Activated CD4-positive, alpha-beta T cell treated with anti-CD3 and anti-CD28 coated beads for 36 hours (primary cell): ENCODE results near the gene HECTD1. TPM values are rescaled to one million over a fixed set of nuclear protein-coding genes. Genes with fewer than 3 reads are reported as not detected.
A peak's percentile ranks its signal among the peaks of the same experiment; 100 is the strongest.
"Not testable (repeated sequence)": the region's sequence is repeated elsewhere in the genome, so short reads cannot be mapped to it uniquely, and the experiment has no call there.

Experiments used
- ATAC-seq: fragments of 200-7000 bp; cut with Tn5 transposase; one replicate; pipeline ENCODE4 v1.10.0; 2021; ENCODE audit warnings: mild to moderate bottlenecking, moderate library complexity
- CTCF ChIA-PET: fragments of 350-600 bp; sonication (Branson Sonifier 250); formaldehyde crosslinking; loops from one replicate; lab custom pipeline; 2021; ENCODE audit warnings: antibody characterized with exemption; lab: Charles Lee
- POLR2A ChIA-PET: fragments of 350-600 bp; sonication (Branson Sonifier 250); formaldehyde crosslinking; loops from one replicate; lab custom pipeline; 2021; ENCODE audit warnings: antibody characterized with exemption, inconsistent platforms; lab: Charles Lee
- DNase-seq: peaks from one replicate; pipeline ENCODE4 v3.0.0-alpha.2; 2020
- H3K27ac Mint-ChIP-seq: one replicate; pipeline ENCODE4 v1.8.0; 2021; ENCODE audit warnings: mixed read lengths
- H3K27me3 Mint-ChIP-seq: one replicate; pipeline ENCODE4 v1.8.0; 2021; ENCODE audit warnings: mixed read lengths
- H3K36me3 Mint-ChIP-seq: one replicate; pipeline ENCODE4 v1.8.0; 2021; ENCODE audit warnings: low read depth, mixed read lengths
- H3K4me1 Mint-ChIP-seq: one replicate; pipeline ENCODE4 v1.8.0; 2021; ENCODE audit warnings: mixed read lengths
- H3K4me3 Mint-ChIP-seq: one replicate; pipeline ENCODE4 v1.8.0; 2021; ENCODE audit warnings: mild to moderate bottlenecking, moderate library complexity, mixed read lengths
- H3K9me3 Mint-ChIP-seq: one replicate; pipeline ENCODE4 v1.8.0; 2021; ENCODE audit warnings: low read depth, mixed read lengths
- intact Hi-C, 2 experiments: fragments of 100-400 bp; cut with DNase I in 1 of 2; cut with micrococcal nuclease in 1 of 2; formaldehyde crosslinking; loops; one replicate each; pipeline versions ENCODE4 v1.14.2 to v1.15.1; 2022 to 2024; cut with DNase I, micrococcal nuclease
- total RNA-seq, 2 experiments: library from RNA; stranded (reverse); gene quantifications; one replicate each; pipeline ENCODE4 v1.2.3, GENCODE V29; 2021

Gene HECTD1
- total RNA-seq, result 10 to 100 TPM; 87.1 to 89.5 TPM

- CTCF ChIA-PET, result interaction anchor here (0.6 to 2.6 kb wide), 17 partner anchors 10 to 256 kb away, joined by 3 to 12 read pairs (median 3); partner anchors contain the start of gene STRN3
- peak; percentile 77 for ATAC-seq
- intact Hi-C loops, result loop anchor here (1.0 to 10.0 kb wide), 16 partner anchors 66 to 869 kb away; partner anchors contain the start of genes DTD2 (in 2 of the 2), HEATR5A (in 2 of the 2), AP4S1 (in 1 of the 2) and ARHGAP5 (in 1 of the 2)
- peak within 1 kb of the TSS; percentile 99 for H3K27ac Mint-ChIP-seq
- peak within 1 kb of the TSS; percentile 85 for H3K4me3 Mint-ChIP-seq
- DNase-seq, result peak; percentile 94
- H3K4me1 Mint-ChIP-seq, result peaks cover 38% of the 10 kb centered on the region
- H3K9me3 Mint-ChIP-seq, result no peaks in the 10 kb centered on the region
- no peaks in the 10 kb centered on the region for H3K27me3 Mint-ChIP-seq
- peaks cover 22% of the 10 kb centered on the region for H3K36me3 Mint-ChIP-seq
- POLR2A ChIA-PET, result interaction anchor here (0.6 to 2.1 kb wide), 6 partner anchors 9 to 213 kb away, joined by 3 to 8 read pairs (median 4); partner anchors contain the start of gene HEATR5A
These were observed at the start of gene HECTD1 for GRCh38 chr14:31207755-31208545. HECTD1 (minus strand) TSS chr14:31207793; CDS start chr14:31205936, 1,857 bp downstream.

GRCh38 chr14:31257244-31257553 is 49.6 kb upstream of the HECTD1 start:
- Mint-ChIP-seq H3K36me3 (no peaks in the 10 kb centered on the region), H3K4me3 (no peak overlapping the region), H3K27me3 (no peaks in the 10 kb centered on the region), H3K9me3 (no peaks in the 10 kb centered on the region), H3K4me1 (no peaks in the 10 kb centered on the region), H3K27ac (no peak overlapping the region)
- no peak for DNase-seq
- ATAC-seq, result no peak
- CTCF ChIA-PET, result interaction anchor here (0.7 kb wide), 1 partner anchor 297 kb away, joined by 3 read pairs; no protein-coding TSS in a partner anchor
- POLR2A ChIA-PET, result no interaction called here
- intact Hi-C loops, result no loop called here

DNA sequence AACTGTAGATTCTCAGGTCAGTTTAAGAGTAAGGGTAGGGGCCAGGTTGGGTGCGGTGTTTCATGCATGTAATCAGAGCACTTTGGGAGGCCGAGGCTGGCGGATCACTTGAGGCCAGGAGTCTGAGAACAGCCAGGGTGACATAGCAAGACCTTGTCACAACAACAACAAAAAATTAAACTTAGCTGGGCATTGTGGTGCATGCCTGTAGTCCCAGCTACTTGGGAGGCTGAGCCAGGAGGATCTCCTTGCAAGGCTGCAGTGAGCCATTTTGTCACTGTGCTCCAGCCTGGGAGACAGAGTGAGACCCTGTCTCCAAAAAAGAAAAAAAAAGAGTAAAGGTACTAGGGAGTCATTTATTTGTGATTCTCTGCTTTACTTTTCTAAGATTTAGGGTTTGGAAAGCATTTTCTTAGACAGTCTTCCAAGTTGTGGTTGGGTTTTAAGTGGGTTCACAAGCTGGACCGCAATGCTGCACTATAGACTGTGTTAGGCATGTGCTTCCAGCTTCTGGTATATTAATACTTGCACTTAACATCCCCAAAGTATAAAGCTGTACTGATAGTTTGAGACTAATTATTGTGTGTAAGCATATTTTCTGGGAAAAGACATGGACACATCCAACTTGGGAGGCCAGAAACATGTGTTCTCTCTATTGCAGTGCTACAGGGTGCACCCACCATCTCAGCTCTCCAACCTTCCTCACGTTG is 49.1 kb upstream of the HECTD1 start:
- H3K36me3 Mint-ChIP-seq, result no peaks in the 10 kb centered on the region
- POLR2A ChIA-PET, result interaction anchor here (0.5 kb wide), 1 partner anchor 554 kb away, joined by 5 read pairs; no protein-coding TSS in a partner anchor
- no peaks in the 10 kb centered on the region for H3K9me3 Mint-ChIP-seq
- CTCF ChIA-PET, result interaction anchor here (0.7 kb wide), 1 partner anchor 297 kb away, joined by 3 read pairs; no protein-coding TSS in a partner anchor
- intact Hi-C loops, result no loop called here
- H3K4me1 Mint-ChIP-seq, result no peaks in the 10 kb centered on the region
- no peak overlapping the region for H3K27ac Mint-ChIP-seq
- H3K27me3 Mint-ChIP-seq, result no peaks in the 10 kb centered on the region
- DNase-seq, result no peak
- no peak overlapping the region for H3K4me3 Mint-ChIP-seq
- no peak for ATAC-seq

- ATAC-seq, CTCF ChIA-PET, H3K27ac Mint-ChIP-seq, POLR2A ChIA-PET, H3K27me3 Mint-ChIP-seq, H3K4me1 Mint-ChIP-seq, H3K9me3 Mint-ChIP-seq, H3K4me3 Mint-ChIP-seq, H3K36me3 Mint-ChIP-seq, DNase-seq, intact Hi-C loops: not testable (repeated sequence)
These were observed 48.3 kb upstream of the HECTD1 start for GRCh38 chr14:31255918-31256317.

GRCh38 chr14:31255286-31255685 is 47.7 kb upstream of the HECTD1 start:
- no peaks in the 10 kb centered on the region for H3K27me3 Mint-ChIP-seq
- H3K27ac Mint-ChIP-seq, result no peak overlapping the region
- POLR2A ChIA-PET, result no interaction called here
- no peaks in the 10 kb centered on the region for H3K4me1 Mint-ChIP-seq
- no peak overlapping the region for H3K4me3 Mint-ChIP-seq
- DNase-seq, result no peak
- no peaks in the 10 kb centered on the region for H3K9me3 Mint-ChIP-seq
- H3K36me3 Mint-ChIP-seq, result no peaks in the 10 kb centered on the region
- ATAC-seq, result no peak
- CTCF ChIA-PET, result no interaction called here
- intact Hi-C loops, result no loop called here

DNA sequence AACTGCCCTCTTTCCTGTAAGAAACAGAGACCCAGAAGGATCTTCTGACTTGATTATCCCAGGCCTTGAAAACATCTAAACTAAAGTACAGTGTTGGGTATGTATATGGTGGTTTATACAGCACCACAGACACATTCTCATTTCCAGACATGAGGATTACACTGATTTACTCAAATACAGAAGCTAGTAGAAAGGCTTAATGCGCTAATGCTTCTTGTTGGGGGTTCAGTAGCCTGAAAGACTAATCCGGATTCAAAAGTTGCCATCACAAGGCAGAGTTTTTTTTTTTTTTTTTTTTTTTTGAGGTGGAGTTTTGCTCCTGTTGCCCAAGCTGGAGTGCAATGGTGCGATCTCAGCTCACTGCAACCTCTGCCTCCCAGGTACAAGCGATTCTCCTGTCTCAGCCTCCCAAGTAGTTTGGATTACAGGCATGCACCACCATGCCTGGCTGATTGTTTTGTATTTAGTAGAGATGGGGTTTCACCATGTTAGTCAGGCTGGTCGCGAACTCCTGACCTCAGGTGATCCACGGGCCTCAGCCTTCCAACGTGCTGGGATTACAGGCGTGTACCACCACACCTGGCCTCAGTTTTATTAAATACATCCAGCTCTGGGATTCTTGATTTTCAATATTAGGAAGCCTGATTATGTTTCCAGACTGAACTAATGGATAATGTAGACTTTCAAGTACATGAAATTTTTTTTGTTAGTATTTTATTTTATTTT is 46.3 kb upstream of the HECTD1 start:
- no peaks in the 10 kb centered on the region for H3K4me1 Mint-ChIP-seq
- no peak for DNase-seq
- H3K4me3 Mint-ChIP-seq, result no peak overlapping the region
- ChIA-PET CTCF (interaction anchor here (0.7 kb wide), 1 partner anchor 324 kb away, joined by 3 read pairs; no protein-coding TSS in a partner anchor), POLR2A (no interaction called here)
- H3K27me3 Mint-ChIP-seq, result no peaks in the 10 kb centered on the region
- ATAC-seq, result no peak
- intact Hi-C loops, result no loop called here
- H3K27ac Mint-ChIP-seq, result no peak overlapping the region
- H3K36me3 Mint-ChIP-seq, result no peaks in the 10 kb centered on the region
- no peaks in the 10 kb centered on the region for H3K9me3 Mint-ChIP-seq

DNA sequence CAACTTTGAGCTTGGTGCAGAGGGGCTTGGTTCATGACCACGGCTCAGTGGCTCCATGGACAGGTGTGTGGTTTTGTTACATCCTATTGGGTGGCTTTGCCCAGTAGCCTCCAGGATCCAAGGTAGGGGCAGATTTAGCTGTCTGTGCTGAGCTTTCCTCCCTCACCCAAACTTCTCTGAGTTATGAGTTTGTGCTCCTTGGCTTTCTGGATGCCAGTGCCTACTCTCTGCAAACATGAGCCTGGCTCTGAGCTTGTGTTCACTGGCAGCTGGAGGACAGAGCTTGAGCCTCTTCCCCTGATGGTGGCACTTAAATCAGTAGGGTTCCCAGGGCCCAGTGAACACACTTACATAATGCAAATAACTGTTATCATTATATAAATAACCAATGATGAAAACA is 45.3 kb upstream of the HECTD1 start:
- ChIA-PET CTCF (no interaction called here), POLR2A (no interaction called here)
- Mint-ChIP-seq H3K36me3 (no peaks in the 10 kb centered on the region), H3K4me3 (no peak overlapping the region), H3K9me3 (no peaks in the 10 kb centered on the region), H3K27ac (no peak overlapping the region), H3K4me1 (no peaks in the 10 kb centered on the region), H3K27me3 (no peaks in the 10 kb centered on the region)
- intact Hi-C loops, result no loop called here
- ATAC-seq (no peak), DNase-seq (no peak)

GRCh38 chr14:31251028-31251958 is 43.7 kb upstream of the HECTD1 start:
- POLR2A ChIA-PET, result no interaction called here
- H3K27me3 Mint-ChIP-seq, result no peaks in the 10 kb centered on the region

DNA sequence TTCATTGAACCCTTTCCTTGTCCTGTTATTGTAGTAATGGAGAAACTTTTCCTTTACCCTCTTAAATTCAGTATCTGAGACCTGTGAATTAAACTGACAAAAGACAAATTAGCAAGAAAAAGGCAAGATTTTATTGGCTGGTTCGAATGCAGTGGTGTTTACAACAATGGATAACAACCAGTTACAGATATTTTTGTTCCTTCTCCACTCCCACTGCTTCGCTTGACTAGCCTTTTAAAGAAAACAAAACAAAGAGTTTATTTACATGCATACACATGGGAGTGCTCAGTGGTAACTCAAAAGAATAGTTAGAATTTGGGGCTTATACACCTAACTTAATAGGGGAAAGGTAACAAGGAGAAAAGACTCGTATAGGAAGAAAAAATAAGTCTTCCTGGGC is 37.0 kb upstream of the HECTD1 start:
- intact Hi-C loops, result no loop called here
- H3K4me1 Mint-ChIP-seq, result peaks cover 14% of the 10 kb centered on the region
- no peaks in the 10 kb centered on the region for H3K36me3 Mint-ChIP-seq
- POLR2A ChIA-PET, result interaction anchor here (0.9 kb wide), 1 partner anchor 38 kb away, joined by 3 read pairs; no protein-coding TSS in a partner anchor
- H3K4me3 Mint-ChIP-seq, result no peak overlapping the region
- ATAC-seq, result no peak
- DNase-seq, result no peak
- H3K27ac Mint-ChIP-seq, result no peak overlapping the region
- CTCF ChIA-PET, result no interaction called here
- H3K27me3 Mint-ChIP-seq, result no peaks in the 10 kb centered on the region
- H3K9me3 Mint-ChIP-seq, result no peaks in the 10 kb centered on the region

More at GRCh38 chr14:31251028-31251958, 43.7 kb upstream of the HECTD1 start:
- intact Hi-C loops, result no loop called here
- Mint-ChIP-seq H3K4me3 (no peak overlapping the region), H3K9me3 (no peaks in the 10 kb centered on the region), H3K4me1 (no peaks in the 10 kb centered on the region), H3K27ac (no peak overlapping the region), H3K36me3 (no peaks in the 10 kb centered on the region)
- ATAC-seq (no peak), DNase-seq (no peak)
- CTCF ChIA-PET, result no interaction called here

GRCh38 chr14:31243860-31244259 is 36.3 kb upstream of the HECTD1 start:
- no peak overlapping the region for H3K27ac Mint-ChIP-seq
- ChIA-PET POLR2A (no interaction called here), CTCF (no interaction called here)
- no peaks in the 10 kb centered on the region for H3K36me3 Mint-ChIP-seq
- H3K27me3 Mint-ChIP-seq, result no peaks in the 10 kb centered on the region
- DNase-seq (peak; percentile 62), ATAC-seq (peak; percentile 70)
- peaks cover 17% of the 10 kb centered on the region for H3K4me1 Mint-ChIP-seq
- H3K9me3 Mint-ChIP-seq, result no peaks in the 10 kb centered on the region
- H3K4me3 Mint-ChIP-seq, result no peak overlapping the region
- intact Hi-C loops, result no loop called here
